HS-5 (cell line): ENCODE data around the gene YWHAB.
"Not testable (repeated sequence)": the region's sequence is repeated elsewhere in the genome, so short reads cannot be mapped to it uniquely, and the experiment has no call there.

Experiments
- DNase-seq: peaks from one replicate; pipeline ENCODE4 v3.0.0-alpha.2; 2012; ENCODE audit warnings: low read depth

The YWHAB gene

GRCh38 chr20:44885392-44886265 lies at the start of gene YWHAB:
Gene YWHAB, plus strand, starts transcription at chr20:44885705. Its CDS starts 15,829 bp downstream, at chr20:44901534.
- DNase-seq, result peak; percentile 94

GRCh38 chr20:44836601-44837120 lies 48.8 kb upstream of the YWHAB start:
- no peak for DNase-seq

GRCh38 chr20:44837946-44838345 lies 47.6 kb upstream of the YWHAB start:
- no peak for DNase-seq

GRCh38 chr20:44838521-44838920 lies 47.0 kb upstream of the YWHAB start:
- no peak for DNase-seq

- DNase-seq, result no peak
These were observed 46.0 kb upstream of the YWHAB start for GRCh38 chr20:44839481-44839880.

GRCh38 chr20:44840826-44841225 lies 44.7 kb upstream of the YWHAB start:
- no peak for DNase-seq

GRCh38 chr20:44841955-44842354 lies 43.5 kb upstream of the YWHAB start:
- no peak for DNase-seq

GRCh38 chr20:44843876-44844275 lies 41.6 kb upstream of the YWHAB start:
- DNase-seq, result no peak

- DNase-seq, result peak; percentile 24
These were observed 37.1 kb upstream of the YWHAB start for GRCh38 chr20:44848254-44849015.

- DNase-seq, result no peak
These were observed 35.8 kb upstream of the YWHAB start for GRCh38 chr20:44849703-44850102.

- DNase-seq, result no peak
These were observed 35.2 kb upstream of the YWHAB start for GRCh38 chr20:44850272-44850671.

- no peak for DNase-seq
These were observed 34.7 kb upstream of the YWHAB start for GRCh38 chr20:44850837-44851236.

GRCh38 chr20:44851545-44851944 lies 34.0 kb upstream of the YWHAB start:
- no peak for DNase-seq

- no peak for DNase-seq
These were observed 29.1 kb upstream of the YWHAB start for GRCh38 chr20:44856442-44856841.

GRCh38 chr20:44856856-44857448 lies 28.6 kb upstream of the YWHAB start:
- DNase-seq, result no peak

GRCh38 chr20:44858606-44859360 lies 26.7 kb upstream of the YWHAB start:
- no peak for DNase-seq

- peak; percentile 96 for DNase-seq
These were observed 23.9 kb upstream of the YWHAB start for GRCh38 chr20:44861531-44862006.

GRCh38 chr20:44862286-44862685 lies 23.2 kb upstream of the YWHAB start:
- DNase-seq, result no peak

GRCh38 chr20:44863365-44864084 lies 22.0 kb upstream of the YWHAB start:
- DNase-seq, result not testable (repeated sequence)

GRCh38 chr20:44864493-44864892 lies 21.0 kb upstream of the YWHAB start:
- not testable (repeated sequence) for DNase-seq
